BLaER1 (cell line): ENCODE data around the gene PHACTR3.
"Not testable (repeated sequence)": the region's sequence is repeated elsewhere in the genome, so short reads cannot be mapped to it uniquely, and the experiment has no call there.

Experiments
- H3K27ac ChIP-seq: shearing (Covaris generic); formaldehyde crosslinking; 2 replicates; pipeline ENCODE4 v1.8.1; 2022
- H3K27me3 ChIP-seq: shearing (Covaris generic); formaldehyde crosslinking; 2 replicates; pipeline ENCODE4 v1.8.1; 2022
- H3K36me3 ChIP-seq: shearing (Covaris generic); formaldehyde crosslinking; 2 replicates; pipeline ENCODE4 v1.8.1; 2022
- H3K4me1 ChIP-seq: shearing (Covaris generic); formaldehyde crosslinking; 2 replicates; pipeline ENCODE4 v1.8.1; 2022
- H3K4me2 ChIP-seq: shearing (Covaris generic); formaldehyde crosslinking; 2 replicates; pipeline ENCODE4 v1.8.1; 2022
- H3K4me3 ChIP-seq: shearing (Covaris generic); formaldehyde crosslinking; 2 replicates; pipeline ENCODE4 v1.8.1; 2022
- H3K9ac ChIP-seq: shearing (Covaris generic); formaldehyde crosslinking; 2 replicates; pipeline ENCODE4 v1.8.1; 2022
- H3K9me3 ChIP-seq: shearing (Covaris generic); formaldehyde crosslinking; 2 replicates; pipeline ENCODE4 v1.8.1; 2022
- H4K20me1 ChIP-seq: shearing (Covaris generic); formaldehyde crosslinking; 2 replicates; pipeline ENCODE4 v1.8.1; 2022
- Cebpa-rat ChIP-seq: shearing (Covaris generic); IDR thresholded peaks from 2 replicates; pipeline ENCODE4 v1.8.1; 2022

PHACTR3 gene

DNA sequence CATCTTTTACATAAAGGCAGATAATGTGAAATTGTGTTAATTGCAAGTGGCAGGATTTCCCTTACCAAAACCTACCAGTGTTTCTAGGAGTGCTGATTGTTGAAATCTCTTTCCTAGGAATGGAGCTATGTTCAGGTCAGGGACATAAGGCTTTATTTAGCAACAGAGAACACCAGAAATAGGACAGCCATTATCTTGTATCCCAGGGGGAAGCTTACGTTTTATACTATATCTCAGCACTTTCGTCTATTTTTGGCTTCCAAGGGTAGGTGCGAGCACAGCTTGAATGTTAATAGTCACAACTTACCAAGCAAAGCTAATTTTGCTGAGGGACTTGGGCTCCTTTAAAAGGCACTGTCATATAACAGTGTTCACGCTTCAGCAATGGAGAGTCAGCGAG, 235.1 kb downstream of the PHACTR3 start:
- no peak overlapping the region for H3K9ac ChIP-seq
- H3K4me2 ChIP-seq: no peak overlapping the region
- peaks cover 37% of the 10 kb centered on the region for H3K4me1 ChIP-seq
- H3K4me3 ChIP-seq: no peak overlapping the region
- no peaks in the 10 kb centered on the region for H3K27me3 ChIP-seq
- H4K20me1 ChIP-seq: peaks cover 100% of the 10 kb centered on the region
- H3K36me3 ChIP-seq: peaks cover 97% of the 10 kb centered on the region
- no peaks in the 10 kb centered on the region for H3K9me3 ChIP-seq
- no peak for TF ChIP-seq Cebpa-rat
- H3K27ac ChIP-seq: no peak overlapping the region

- H3K27me3 ChIP-seq: no peaks in the 10 kb centered on the region
- H3K4me3 ChIP-seq: no peak overlapping the region
- no peaks in the 10 kb centered on the region for H3K9me3 ChIP-seq
- no peak overlapping the region for H3K27ac ChIP-seq
- H3K4me2 ChIP-seq: no peak overlapping the region
- no peak for TF ChIP-seq Cebpa-rat
- H3K36me3 ChIP-seq: peaks cover 84% of the 10 kb centered on the region
- peaks cover 67% of the 10 kb centered on the region for H4K20me1 ChIP-seq
- H3K9ac ChIP-seq: no peak overlapping the region
- no peaks in the 10 kb centered on the region for H3K4me1 ChIP-seq
These were observed 241.1 kb downstream of the PHACTR3 start for GRCh38 chr20:59845472-59845871.

GRCh38 chr20:59848182-59848581, 243.8 kb downstream of the PHACTR3 start:
- peaks cover 83% of the 10 kb centered on the region for H3K36me3 ChIP-seq
- H3K4me3 ChIP-seq: no peak overlapping the region
- no peak overlapping the region for H3K27ac ChIP-seq
- H3K9ac ChIP-seq: no peak overlapping the region
- no peaks in the 10 kb centered on the region for H3K27me3 ChIP-seq
- H4K20me1 ChIP-seq: peaks cover 40% of the 10 kb centered on the region; the same call in 1 of the 2 replicates
- no peaks in the 10 kb centered on the region for H3K4me1 ChIP-seq
- TF ChIP-seq Cebpa-rat: no peak
- no peak overlapping the region for H3K4me2 ChIP-seq
- 0 out of 2 replicates have a peak, but pooled peaks cover 3% of the 10 kb centered on the region for H3K9me3 ChIP-seq

GRCh38 chr20:59850018-59850641, 245.8 kb downstream of the PHACTR3 start:
- no peak overlapping the region for H3K9ac ChIP-seq
- H3K4me3 ChIP-seq: no peak overlapping the region
- no peak for TF ChIP-seq Cebpa-rat
- no peaks in the 10 kb centered on the region for H3K27me3 ChIP-seq
- no peaks in the 10 kb centered on the region for H3K4me1 ChIP-seq
- no peak overlapping the region for H3K27ac ChIP-seq
- no peak overlapping the region for H3K4me2 ChIP-seq
- peaks cover 24% of the 10 kb centered on the region; the same call in 1 of the 2 replicates for H4K20me1 ChIP-seq
- peaks cover 18% of the 10 kb centered on the region; the same call in 1 of the 2 replicates for H3K9me3 ChIP-seq
- H3K36me3 ChIP-seq: peaks cover 81% of the 10 kb centered on the region

GRCh38 chr20:59856526-59856925, 252.2 kb downstream of the PHACTR3 start:
- not testable (repeated sequence) for H3K27ac ChIP-seq, H3K27me3 ChIP-seq, H3K9ac ChIP-seq, H3K4me2 ChIP-seq, H3K4me1 ChIP-seq, H3K4me3 ChIP-seq
- peaks cover 83% of the 10 kb centered on the region for H3K36me3 ChIP-seq
- peaks cover 44% of the 10 kb centered on the region for H4K20me1 ChIP-seq
- peaks cover 18% of the 10 kb centered on the region; the same call in 1 of the 2 replicates for H3K9me3 ChIP-seq

DNA sequence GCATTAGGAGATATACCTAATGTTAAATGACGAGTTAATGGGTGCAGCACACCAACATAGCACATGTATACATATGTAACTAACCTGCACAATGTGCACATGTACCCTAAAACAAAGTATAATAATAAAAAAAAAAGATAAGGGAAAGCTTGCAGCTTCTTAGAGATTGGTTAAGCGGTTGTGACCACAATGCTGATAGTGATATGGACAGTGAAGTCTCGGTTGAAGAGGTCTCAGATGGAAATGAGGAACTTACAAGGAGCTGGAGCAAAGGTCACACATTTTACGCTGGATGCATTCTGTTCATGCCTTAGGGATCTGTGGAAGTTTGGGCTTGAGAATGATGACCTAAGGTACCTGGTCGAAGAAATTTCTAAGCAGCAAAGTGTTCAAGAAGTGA, 252.6 kb downstream of the PHACTR3 start:
- H3K4me1 ChIP-seq, H3K4me3 ChIP-seq, H3K27ac ChIP-seq, H3K4me2 ChIP-seq, H3K27me3 ChIP-seq, H3K9ac ChIP-seq: not testable (repeated sequence)
- peaks cover 18% of the 10 kb centered on the region; the same call in 1 of the 2 replicates for H3K9me3 ChIP-seq
- peaks cover 83% of the 10 kb centered on the region for H3K36me3 ChIP-seq
- peaks cover 47% of the 10 kb centered on the region for H4K20me1 ChIP-seq

- no peak overlapping the region for H3K27ac ChIP-seq
- no peak for TF ChIP-seq Cebpa-rat
- H3K4me1 ChIP-seq: no peaks in the 10 kb centered on the region
- no peak overlapping the region for H3K9ac ChIP-seq
- H3K4me2 ChIP-seq: no peak overlapping the region
- H3K9me3 ChIP-seq: peaks cover 14% of the 10 kb centered on the region; the same call in 1 of the 2 replicates
- no peaks in the 10 kb centered on the region for H3K27me3 ChIP-seq
- no peak overlapping the region for H3K4me3 ChIP-seq
- peaks cover 83% of the 10 kb centered on the region for H3K36me3 ChIP-seq
- peaks cover 57% of the 10 kb centered on the region for H4K20me1 ChIP-seq
These were observed 253.6 kb downstream of the PHACTR3 start for GRCh38 chr20:59857966-59858365.

GRCh38 chr20:59858425-59858824, 254.1 kb downstream of the PHACTR3 start:
- Histone ChIP-seq H4K20me1 (peaks cover 62% of the 10 kb centered on the region), H3K4me3 (no peak overlapping the region), H3K27ac (no peak overlapping the region), H3K4me1 (no peaks in the 10 kb centered on the region), H3K9me3 (peaks cover 12% of the 10 kb centered on the region; the same call in 1 of the 2 replicates), H3K9ac (no peak overlapping the region), H3K36me3 (peaks cover 82% of the 10 kb centered on the region), H3K4me2 (no peak overlapping the region), H3K27me3 (no peaks in the 10 kb centered on the region)
- TF ChIP-seq Cebpa-rat: no peak

- Histone ChIP-seq H3K9me3 (no peaks in the 10 kb centered on the region), H3K4me3 (no peak overlapping the region), H3K4me1 (no peaks in the 10 kb centered on the region), H4K20me1 (peaks cover 68% of the 10 kb centered on the region), H3K36me3 (peaks cover 76% of the 10 kb centered on the region), H3K27ac (no peak overlapping the region), H3K9ac (no peak overlapping the region), H3K27me3 (no peaks in the 10 kb centered on the region), H3K4me2 (no peak overlapping the region)
- no peak for TF ChIP-seq Cebpa-rat
These were observed 257.1 kb downstream of the PHACTR3 start for GRCh38 chr20:59861401-59861800.

DNA sequence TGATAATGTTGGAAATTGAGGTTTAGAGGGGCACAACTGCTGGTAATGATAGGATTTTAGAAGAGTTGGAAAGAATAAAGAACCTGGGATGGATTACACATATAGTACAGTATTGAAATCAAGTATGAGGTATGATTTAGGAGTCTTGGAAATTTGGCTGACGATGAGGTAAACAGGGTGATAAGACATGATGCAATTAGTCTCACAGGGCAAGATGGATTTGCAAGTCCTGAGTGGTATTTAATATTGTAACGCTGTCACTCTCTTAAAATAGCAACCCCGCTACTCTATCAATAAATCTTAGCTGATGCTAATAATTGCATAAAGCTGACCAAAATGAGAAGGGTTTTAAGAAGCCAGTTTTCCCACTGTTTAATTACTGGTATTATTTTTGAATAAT, 258.7 kb downstream of the PHACTR3 start:
- peaks cover 66% of the 10 kb centered on the region for H4K20me1 ChIP-seq
- no peak overlapping the region for H3K9ac ChIP-seq
- H3K27ac ChIP-seq: no peak overlapping the region
- H3K9me3 ChIP-seq: no peaks in the 10 kb centered on the region
- no peak overlapping the region for H3K4me2 ChIP-seq
- TF ChIP-seq Cebpa-rat: no peak
- no peaks in the 10 kb centered on the region for H3K4me1 ChIP-seq
- H3K36me3 ChIP-seq: peaks cover 72% of the 10 kb centered on the region
- H3K4me3 ChIP-seq: no peak overlapping the region
- H3K27me3 ChIP-seq: no peaks in the 10 kb centered on the region

- peaks cover 71% of the 10 kb centered on the region for H3K36me3 ChIP-seq
- H3K27me3 ChIP-seq: no peaks in the 10 kb centered on the region
- no peak overlapping the region for H3K27ac ChIP-seq
- no peak for TF ChIP-seq Cebpa-rat
- H3K4me3 ChIP-seq: no peak overlapping the region
- H3K9me3 ChIP-seq: no peaks in the 10 kb centered on the region
- H3K4me1 ChIP-seq: no peaks in the 10 kb centered on the region
- H4K20me1 ChIP-seq: peaks cover 53% of the 10 kb centered on the region
- H3K9ac ChIP-seq: no peak overlapping the region
- H3K4me2 ChIP-seq: no peak overlapping the region
These were observed 260.4 kb downstream of the PHACTR3 start for GRCh38 chr20:59864726-59865125.
